GM19240 (cell line): ENCODE measurements around the gene OR10V1.
A peak's percentile ranks its signal among the peaks of the same experiment; 100 is the strongest.

Source experiments
- DNase-seq: peaks from one replicate; pipeline ENCODE4 v3.0.0; 2011; ENCODE audit warnings: low spot score; ENCODE audit not compliant: insufficient read length

OR10V1 gene

DNA sequence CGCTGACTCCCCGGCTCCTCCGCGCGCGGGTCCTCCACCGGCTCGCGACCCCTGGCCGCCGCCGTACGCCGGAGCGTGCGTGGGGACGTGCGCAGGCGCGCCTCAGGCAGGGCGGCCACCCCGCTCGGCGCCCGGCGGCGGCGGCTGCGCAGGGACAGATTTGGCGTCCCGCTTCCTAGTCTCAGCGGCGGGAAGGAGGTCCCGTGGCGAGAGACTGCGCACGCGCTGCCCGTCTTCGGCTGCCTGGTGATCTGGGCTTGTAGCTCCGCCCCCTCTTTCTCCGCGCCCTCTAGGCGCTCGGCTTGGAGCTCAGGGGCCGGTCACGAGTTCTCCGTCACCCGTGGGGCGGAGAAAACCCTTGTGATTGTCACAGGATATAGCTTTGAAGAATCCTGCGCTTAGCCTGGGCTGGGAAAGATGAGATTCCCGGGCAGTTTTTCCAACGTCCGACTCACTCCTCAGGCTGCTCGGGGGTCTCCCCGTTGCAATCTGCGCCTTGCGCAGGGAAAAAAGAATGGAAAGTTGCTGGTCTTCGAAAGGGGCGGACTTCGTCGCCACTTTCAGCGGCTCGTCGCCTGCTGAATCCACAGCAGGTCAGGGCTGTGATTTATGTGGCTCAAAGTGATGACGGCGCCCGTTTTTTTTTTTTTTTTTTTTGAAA lies 44.6 kb downstream of the OR10V1 start, which contains the start of gene PATL1:
Gene PATL1 (minus strand): TSS at position 88 of the 661 bp plus-strand sequence. CDS start 142 bp downstream, outside the sequence.
- peak; percentile 94 for DNase-seq

DNA sequence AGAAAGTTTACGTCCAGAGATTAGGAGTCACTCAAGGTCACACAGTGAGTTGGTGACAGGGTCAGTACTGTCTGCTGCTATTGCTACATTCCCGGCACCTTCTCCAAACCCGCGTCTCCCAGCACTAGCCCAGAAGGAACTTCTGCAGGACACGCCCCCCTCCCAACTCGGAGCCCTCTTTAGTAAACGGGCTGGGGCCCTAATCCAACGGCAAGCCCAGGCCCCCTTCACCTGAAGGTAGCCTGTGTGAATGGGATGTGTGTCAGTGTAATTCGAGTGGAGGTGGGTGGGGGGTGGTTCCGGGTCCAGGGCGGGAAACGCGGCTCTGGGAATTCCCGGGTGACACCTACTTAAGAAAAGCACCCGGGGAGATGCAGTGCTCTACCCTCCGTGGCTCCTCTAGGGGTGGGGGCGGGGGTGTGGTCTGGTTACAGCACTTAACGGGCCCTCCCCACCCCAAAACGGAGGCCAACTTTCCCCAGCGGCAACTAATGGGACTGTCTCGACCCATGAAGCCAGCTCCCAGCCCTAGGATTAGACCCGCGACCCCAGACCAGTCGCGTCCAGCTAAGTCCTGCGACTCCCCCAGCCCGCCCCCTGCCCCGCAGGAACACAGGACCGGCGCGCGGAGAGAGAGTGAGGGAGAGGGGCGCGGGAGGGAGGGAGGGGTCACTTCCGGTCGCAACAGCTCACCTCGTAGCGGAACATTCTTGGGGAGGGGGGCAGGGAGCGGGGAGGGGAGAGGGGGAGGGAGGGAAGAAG lies 45.3 kb downstream of the OR10V1 start:
- DNase-seq: peak; percentile 15

GRCh38 chr11:59667812-59668187 lies 45.8 kb downstream of the OR10V1 start:
- no peak for DNase-seq

GRCh38 chr11:59666969-59667368 lies 46.7 kb downstream of the OR10V1 start:
- DNase-seq: no peak
